Measurements from ENCODE around the gene PRAME. TPM values are rescaled to one million over a fixed set of nuclear protein-coding genes. Genes with fewer than 3 reads are reported as not detected.

The PRAME gene
- total RNA-seq, 1 donor from 2014 or later = not detected

DNA sequence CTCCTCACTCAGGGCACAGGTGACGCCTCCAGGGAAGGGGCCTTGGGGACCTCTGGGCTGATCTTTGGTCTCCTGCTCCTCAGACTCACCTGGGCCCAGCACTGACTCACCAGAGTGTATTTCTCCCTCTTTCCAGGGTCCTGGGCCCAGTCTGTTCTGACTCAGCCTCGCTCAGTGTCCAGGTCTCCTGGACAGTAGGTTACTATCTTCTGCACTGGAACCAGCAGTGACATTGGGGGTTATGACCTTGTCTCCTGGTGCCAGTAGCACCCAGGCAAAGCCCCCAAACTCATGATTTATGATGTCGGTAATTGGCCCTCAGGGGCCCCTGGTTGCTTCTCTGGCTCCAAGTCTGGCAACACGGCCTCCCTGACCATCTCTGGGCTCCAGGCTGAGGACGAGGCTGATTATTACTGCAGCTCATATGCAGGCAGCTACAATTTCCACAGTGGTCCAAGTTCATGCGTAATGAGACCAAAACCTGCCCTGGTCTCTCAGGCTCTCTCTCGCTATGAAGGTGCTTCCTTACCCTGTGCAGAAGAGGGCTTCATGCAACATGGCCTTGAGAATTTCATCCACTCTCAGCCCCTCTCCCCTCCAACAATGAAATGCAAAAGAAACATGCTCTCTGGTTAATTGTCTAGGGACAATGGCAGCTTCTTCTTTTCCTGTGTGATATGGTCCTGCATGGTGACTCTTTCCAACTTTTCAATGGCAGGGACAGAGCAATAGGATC, 21.0 kb upstream of the PRAME start:
- no peak for DNase-seq

DNA sequence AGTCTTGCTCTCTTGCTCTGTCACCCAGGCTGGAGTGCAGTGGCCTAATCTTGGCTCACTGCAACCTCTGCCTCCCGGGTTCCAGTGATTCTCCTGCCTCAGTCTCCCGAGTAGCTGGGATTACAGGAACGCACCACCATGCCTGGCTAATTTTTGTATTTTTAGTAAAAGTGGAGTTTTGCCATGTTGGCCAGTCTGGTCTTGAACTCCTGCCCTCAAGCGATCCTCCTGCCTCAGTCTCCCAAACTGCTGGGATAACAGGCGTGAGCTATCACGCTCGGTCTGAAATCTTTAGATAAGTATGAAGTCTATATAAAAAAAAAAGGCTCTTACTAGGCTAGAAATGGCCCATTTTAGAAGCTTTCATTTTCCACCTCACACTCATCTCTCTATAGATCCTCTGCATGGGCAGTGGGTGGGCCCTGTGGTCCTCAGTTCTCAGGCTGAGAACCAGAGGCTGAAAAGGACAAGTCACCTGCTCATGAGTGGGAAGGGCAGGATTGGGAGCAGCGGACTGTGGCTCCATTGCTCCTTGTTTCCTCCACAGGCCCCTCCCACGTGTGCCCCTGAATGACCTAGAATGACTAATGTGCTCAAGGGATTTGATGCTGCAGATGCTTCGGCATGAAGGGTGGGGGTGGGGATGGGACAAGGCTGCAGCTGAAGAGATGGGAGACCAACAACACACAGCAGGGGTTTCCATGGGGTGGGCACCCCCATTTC, 19.8 kb upstream of the PRAME start:
- no peak for DNase-seq

DNA sequence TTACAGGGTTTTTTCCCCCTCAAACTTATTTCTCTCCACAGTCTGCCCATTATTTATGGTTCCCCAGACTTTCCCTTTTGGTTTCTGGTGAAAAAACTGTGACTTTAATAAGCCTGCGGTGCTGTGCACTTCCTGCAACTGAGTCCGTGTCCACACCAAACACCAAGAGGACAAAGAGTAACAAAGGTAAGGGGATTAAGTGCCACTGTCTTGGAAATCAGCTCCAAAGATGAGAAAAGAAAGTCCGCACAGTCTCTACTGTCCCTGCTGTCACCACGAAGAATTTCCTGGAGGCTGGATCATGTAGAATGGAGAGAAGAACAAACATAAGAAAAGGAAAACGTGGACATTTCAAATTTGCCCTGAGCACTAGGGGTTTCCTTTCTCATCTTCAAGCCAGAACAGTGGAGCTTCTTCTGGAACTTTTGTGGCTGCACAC, 17.9 kb upstream of the PRAME start:
- no peak for DNase-seq

DNA sequence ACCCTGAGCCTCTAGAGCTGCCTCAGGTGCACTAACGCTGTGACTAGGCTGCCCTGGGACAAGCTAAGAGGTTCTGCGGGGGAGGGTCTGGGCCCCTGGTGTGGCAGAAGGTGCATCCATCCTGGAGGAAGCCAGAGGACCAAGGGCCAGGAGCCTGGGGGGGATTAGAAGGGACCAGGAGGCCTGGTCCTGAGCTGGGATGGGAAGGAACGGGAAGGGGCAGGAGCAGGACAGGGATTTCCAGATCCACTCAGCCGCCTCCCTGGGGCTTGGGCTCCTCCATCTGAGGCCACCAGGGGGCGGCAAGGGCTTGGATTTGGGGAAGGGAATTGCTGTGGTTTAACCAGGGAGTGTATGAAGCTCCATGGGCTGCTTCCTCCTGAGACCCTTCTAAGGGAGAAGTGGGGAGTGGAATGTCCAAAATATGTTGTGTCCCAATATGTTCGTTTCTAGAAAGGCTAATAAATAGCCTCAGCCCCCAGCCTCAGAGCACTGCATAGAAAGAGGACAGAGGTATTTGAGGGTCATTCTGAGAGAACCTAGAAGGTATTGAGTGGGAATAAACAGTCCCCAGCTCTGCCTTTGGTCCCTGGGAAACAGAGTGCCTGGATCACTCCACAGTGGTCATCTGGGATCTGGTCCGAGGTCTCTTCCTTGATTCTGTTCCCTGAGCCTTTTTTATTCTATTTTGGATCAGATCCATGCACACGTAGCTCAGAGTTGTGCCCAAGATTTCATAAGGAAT, 17.4 kb upstream of the PRAME start:
- no peak for DNase-seq

DNA sequence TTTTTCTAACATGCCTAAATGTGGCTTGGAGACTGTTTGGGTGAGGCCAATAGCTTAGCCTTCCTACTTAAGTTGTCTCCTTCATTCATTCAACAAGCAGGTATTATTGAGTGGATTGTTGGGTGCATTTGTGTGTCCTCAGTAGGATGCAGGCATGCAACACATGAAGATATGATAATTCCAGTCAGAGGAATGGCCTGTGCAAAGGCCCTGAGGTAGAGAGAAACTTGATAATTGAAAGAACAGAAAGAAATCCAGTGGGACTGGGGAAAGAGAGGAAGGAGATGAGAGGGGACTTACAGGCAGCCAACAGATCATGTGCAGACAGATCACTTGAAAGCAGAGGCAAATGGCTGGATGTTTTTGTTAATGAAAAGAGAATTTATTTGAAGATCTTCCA, 15.3 kb upstream of the PRAME start:
- no peak for DNase-seq

DNA sequence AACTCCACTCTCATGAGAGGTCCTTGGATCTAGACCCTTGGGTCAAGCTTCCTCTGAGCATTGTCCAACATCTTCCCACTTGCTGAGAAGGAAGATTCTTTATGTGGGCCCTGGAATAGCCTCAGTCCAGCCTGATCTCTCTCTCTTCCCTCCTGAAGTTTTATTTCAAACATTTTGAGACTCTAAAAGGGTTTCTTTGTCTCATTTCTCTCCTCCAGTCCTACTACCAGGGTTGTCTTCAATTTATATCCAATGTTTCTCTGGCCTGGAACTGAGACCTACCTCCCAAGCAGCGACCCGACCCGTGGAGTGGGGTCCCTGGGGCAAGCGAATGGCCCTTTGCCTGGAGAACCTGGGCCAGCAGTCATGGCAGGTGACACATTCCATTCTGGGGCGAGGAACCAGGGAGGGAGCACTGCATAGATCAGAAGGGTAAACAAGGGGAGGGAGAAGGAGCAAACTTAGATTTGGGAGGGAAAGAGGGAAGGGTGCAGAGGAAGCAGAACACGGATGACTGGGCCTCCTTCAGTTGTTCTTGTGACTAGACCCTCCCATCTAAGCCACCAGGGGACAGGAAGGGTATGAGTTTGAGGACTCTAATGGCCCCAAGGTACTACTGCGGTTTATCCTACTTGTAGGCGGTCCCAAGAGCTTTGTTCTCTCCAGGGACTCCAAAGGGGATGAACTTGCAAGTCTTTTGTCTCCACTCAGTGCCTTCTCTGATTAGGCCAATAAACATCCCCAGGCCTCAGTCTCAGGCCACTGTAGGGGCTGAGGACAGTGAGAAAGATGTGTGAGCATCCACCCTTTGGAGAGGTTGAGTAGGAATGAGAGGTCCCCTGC, 14.2 kb upstream of the PRAME start:
- DNase-seq = no peak

DNA sequence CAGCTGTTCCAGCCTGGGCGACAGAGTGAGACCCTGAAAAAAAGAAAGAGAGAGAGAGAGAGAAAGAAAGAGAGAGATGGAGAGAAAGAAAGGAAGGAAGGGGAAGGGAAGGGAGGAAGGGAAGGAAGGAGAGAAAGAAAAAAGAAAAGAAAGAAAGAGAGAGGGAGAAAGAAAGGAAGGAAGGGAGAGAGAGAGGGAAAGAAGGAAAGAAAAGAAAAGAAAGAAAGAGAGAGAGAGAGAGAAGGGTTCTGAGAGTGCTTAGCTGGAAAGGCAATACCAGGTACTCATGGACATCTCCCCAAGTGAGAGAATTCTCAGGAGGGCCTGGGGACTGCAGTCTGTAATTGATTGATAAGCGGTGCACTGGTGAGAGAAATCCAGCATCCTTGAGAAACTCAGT, 12.8 kb upstream of the PRAME start:
- no peak for DNase-seq

DNA sequence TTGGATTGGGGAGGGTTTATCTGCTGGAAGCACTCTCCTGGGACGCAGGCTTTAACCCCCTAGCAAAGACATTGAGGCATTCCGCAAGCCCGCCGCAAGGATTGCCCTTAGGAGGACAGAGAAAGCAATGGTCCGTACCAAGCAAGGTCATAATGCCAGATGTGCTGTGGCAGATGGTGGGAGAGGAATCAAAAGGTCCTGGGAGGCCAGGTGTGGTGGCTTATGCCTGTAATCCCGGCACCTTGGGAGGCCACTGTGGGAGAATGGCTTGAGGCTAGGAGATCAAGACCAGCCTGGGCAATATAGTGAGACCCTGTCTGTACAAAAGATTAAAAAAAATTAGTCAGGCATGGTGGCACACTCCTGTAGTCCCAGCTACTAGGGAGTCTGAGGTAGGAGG, 12.4 kb upstream of the PRAME start:
- DNase-seq = no peak

DNA sequence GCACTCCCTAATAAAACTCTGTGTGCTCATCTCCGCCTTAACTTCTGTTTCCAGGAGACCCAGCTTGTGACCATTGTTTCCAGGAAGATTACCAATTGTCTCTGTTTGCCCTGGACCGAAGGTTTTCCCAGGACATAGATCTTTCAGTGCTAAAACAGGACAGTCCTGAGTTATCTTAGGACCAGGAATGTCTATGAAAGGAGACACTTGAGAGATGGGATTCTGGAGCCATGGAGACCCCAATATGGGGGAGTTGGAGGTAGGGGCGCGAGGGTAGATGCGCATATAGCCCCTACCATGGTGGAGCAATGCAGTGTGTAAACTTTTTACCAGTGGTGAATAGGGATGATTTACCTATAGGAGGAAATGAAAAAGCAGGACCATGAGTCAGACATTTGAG, 10.2 kb upstream of the PRAME start:
- DNase-seq = no peak

DNA sequence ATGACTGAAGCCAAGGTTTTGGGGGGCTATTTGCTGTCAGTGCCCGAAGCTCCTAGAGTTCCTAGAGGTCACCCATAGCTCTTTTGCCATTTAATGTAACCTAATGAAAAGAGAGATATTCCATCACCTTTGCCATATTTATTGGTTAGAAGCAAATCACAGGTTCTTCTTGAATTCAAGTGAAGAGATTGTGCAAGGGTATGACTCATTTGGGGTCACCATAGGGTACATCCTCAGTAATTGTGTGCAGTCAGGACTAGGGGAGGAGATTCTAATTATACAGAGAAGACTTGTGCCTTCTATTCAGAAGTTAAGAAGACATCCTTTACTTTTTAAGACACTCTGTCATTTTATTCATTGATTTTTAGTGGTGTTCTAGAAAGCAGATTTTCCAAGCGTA, 6.9 kb upstream of the PRAME start:
- no peak for DNase-seq

DNA sequence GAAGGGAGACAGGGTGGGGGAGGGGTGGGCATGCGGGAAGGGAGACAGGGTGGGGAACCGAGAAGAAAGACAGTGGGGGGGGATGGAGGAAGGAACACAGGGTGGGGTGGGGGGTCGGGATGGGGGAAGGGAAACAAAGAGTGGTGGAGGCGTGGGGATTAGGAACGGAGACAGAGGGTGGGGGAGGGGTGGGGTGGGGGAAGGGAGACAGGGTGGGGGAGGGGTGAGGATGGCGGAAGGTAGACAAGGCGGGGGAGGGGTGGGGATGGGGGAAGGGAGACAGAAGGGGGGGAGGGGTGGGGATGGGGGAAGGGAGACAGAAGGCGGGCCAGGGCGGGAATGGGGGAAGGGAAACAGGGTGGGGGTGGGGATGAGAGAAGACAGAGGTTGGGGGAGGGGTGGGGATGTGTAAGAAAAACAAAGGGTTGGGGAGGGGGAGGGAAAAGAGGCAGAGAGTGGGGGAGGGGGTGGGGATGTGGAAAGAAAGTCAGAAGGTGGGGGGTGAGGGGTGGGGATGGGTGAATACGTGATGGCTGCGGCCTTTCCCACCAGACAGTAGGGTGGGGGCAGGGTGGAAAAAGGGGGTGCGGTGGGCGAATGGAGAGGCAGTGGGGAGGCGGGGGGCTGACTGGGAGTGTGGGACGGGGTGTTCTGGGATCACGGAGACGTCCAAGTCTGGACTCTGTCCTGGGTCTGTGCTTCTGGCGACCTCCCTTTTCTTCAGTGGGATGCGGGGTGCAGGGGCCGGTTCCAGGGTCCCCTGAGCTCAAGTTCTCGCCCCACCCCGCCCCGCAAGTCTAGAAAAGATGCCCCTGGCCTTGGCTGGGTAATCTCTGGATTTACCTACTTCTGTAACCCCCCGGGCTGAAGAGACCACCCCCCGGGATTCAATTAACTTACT, 744 bp downstream of the PRAME start:
- DNase-seq = no peak

DNA sequence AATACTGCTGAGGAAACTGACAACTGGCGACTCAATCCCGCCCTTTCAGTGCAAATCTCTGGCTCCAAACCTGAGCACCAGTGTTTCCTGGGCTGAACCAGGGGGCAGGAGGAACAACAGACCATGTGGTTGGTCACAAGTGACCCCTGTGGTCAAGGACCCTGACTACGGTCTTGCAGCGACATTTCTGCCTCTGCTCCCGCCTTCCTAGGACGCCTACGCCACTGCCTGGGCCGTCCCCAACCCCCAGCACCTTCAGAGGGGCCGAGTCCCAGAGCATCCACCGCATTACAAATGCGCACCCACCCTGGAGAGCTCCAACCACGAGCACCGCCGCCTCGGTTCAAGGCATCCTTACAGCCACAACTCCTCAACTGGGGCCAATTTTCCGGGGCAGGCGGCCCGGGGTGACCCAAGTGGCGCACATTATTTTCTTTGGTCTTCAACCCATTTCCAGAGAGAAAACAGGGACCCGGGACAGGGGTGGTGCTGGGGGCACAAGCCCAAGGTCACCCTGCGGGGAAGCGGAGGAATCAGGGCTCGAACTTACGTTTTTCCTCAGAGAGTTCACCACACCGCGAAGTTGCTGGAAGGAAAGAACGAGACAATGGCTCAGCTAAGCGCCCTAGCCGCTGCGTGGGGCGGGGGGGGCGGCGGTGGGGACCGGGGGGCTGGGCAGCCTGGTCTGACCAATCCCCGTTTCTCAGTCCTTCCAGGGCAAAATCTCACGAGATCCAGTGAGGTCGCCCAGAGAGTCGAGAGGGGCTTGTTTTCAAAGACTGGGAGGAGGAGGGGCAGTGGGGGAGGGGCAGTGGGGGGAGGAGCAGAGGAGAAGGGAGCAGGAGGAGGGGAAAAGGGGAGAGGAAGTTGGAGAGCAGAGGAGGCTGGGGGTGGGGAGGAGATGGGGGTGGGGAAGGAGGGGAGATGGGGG, 1.8 kb downstream of the PRAME start:
- no peak for DNase-seq

DNA sequence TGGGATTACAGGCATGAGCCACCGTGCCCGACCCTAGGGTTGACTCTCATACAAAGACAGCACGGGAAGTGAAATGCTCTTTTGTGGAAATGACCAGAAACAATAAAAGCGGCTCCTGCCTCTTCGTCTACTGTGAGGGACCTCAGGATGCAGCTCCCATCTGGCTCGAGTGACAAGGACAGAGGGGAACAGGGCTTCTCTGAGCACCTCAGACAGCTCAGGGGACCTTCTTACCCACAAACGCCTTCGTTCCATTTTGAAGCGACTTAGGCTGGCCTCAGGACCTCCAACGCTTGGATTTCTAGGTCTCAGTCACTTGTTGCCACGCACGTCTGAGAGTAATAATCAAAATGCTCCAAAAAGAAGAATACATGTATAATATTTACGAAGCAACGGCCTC, 2.5 kb downstream of the PRAME start:
- DNase-seq = no peak

DNA sequence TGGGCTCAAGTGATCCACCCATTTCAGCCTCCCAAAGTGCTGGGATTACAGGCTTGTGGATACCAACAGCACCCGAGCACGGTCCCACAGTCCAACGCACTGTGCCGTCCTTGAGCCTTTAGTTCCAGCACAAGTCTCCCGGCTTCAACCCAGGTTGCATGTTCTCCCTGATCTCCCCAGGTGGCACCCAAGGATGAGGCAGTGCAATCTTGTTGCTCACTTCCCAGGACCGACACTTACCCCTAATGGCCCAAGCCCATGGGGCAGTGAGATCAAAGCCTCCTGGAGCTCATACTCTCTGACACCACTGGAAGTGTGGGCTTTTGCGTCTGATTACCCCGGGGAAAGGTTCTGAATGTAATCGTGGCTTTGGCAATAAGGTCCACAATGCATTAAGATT, 3.5 kb downstream of the PRAME start:
- no peak for DNase-seq

DNA sequence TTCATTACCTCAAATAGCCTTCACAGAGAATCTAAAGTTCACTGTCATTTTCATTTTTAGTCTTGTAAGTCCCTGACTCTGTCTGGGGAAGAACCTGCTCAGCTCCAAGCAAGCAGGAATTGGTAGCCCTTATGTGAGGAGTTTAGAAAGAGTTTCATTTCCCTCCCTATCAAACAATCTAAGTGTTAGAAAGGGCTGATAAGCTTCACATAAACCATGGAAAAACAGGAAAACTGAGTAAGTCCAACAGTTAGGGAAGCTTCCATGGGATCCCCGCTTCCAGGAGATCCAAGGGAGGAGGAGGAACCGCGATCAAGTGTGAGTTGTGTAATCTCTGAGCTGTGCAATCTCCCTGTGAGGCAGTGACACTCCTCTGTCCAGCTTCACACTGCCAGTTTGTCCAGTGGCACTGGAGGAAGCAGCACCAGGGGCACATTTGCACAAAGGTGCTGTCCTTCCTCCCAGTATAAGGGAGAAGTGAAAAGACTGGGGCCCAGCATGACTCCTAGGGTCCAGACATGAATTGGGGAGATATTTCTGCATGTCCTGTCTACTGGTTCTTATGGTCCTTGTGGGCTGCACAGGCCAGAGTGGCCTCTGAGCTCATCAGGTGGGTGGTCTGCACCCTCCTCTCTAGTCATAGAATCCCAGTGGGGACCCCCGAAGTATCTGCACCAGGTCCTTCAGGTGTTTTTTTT, 4.3 kb downstream of the PRAME start:
- DNase-seq = no peak

DNA sequence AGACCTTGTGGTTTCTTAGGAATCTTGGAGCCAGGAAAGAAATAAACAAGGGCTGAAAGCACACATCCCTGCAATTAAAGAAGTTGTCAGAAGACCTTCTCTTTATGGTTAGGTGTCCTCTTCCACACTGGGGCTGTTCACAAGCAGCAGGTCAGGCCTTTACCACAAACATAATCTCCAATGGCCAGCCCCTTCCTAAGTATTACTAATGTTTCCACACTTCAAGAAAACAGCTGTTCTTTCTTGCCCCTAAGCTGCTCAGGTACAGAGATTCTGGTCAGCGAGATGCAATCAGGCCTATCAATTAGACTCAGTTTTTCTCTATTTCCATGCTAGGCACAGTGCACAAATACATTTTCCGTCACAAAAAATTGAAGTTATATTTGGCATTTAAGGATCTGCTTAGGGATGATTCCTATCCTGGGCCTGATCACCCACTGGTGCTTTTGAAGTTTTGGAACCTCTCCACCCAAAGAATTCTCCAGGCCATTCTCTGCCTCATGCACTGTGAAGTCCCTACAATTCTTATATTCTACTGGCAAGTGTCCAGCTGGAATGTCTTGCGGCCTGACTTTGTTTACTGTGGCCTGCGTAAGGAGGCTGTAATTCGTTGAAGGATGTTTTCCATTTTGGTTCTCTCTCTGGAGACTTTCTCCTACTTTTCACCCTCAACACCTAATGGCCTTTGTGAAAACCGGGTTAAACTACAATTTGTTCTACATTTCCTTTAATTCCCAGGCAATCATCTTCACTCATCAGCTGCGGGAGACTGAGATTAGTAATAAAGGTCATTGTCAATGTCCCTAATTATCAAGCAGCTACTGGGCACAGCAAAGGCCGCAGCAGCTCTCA, 5.1 kb downstream of the PRAME start:
- DNase-seq = no peak

DNA sequence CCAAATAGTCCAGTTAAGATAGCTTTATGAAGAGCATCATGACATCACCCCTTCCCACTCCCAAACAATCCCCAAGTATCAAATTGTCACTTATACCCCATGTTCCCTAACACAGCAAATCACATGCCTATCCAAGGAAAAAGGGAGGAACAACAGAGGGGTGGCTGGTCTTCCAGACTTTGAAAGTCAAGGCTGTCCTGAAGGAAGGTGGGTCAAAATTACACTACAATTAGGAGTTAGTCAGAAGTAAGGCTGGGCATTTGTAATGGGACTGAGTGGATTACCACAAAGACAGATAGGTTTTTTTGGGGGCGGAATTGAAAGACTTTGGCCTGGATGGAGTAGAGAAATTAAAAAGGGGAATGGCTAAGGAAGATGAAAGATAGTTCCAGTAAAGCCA, 5.9 kb downstream of the PRAME start:
- no peak for DNase-seq

DNA sequence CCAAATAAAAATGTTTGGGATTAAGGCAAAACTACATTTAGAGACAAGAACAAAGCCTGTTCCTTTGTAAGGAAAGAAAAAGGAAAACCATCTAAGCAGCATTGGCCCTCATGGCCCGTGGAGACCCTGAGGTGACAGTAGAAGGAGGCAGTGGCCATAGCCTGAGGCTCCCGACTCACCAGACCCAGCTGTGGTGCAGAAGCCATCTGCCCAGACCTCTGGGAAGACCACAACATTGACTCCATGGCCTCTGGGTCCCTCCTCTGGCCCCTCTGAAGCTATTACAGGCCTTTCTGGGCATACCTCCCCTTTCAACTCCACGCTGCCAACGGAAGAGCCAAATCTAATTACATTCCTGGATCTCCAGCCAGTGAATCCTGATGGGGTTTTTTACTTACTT, 6.4 kb downstream of the PRAME start:
- no peak for DNase-seq

All from skin of body (tissue), 2 donors.